Peyer's patch (tissue), 4 donors: ENCODE measurements around the gene HARS2.

ENCODE experiments used
- POLR2A ChIP-seq, 2 donors: fragments of 450-650 bp; IDR thresholded peaks; one replicate each; pipeline ENCODE4 v1.5.1; 2017; ENCODE audit warnings: antibody characterized with exemption in 2 of 2, mild to moderate bottlenecking in 2 of 2, moderate library complexity in 2 of 2
- TF ChIP-seq, protein P1 (sequence below), 6 experiments: fragments of 450-650 bp in 4 of 6; fragments of 200-600 bp in 2 of 6; sonication (generic) in 1 of 6; IDR thresholded peaks; one replicate each; pipeline ENCODE4 v1.5.1; 2017 to 2019; ENCODE audit warnings: antibody characterized with exemption in 6 of 6, mild to moderate bottlenecking in 3 of 6, moderate library complexity in 1 of 6

DNA sequence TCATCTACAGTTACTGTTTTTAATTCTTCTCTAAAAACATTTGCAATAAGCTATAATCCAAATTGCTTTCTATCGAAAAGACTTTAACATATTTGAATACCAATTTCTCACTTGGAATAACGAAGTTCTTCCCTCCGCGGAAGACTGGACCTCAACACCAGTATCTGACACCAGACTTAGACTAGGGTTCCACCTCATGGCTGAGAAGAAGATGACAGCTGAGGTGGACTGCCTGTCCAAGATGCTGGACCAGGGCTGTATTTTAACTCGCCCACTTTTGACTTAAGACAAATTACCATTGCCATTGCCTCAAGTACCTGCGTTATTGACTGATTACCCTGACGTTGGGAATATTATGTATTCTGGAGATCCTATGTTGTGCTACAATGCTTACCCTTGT lies 43.1 kb downstream of the HARS2 start:
- TF ChIP-seq, protein P1, sequence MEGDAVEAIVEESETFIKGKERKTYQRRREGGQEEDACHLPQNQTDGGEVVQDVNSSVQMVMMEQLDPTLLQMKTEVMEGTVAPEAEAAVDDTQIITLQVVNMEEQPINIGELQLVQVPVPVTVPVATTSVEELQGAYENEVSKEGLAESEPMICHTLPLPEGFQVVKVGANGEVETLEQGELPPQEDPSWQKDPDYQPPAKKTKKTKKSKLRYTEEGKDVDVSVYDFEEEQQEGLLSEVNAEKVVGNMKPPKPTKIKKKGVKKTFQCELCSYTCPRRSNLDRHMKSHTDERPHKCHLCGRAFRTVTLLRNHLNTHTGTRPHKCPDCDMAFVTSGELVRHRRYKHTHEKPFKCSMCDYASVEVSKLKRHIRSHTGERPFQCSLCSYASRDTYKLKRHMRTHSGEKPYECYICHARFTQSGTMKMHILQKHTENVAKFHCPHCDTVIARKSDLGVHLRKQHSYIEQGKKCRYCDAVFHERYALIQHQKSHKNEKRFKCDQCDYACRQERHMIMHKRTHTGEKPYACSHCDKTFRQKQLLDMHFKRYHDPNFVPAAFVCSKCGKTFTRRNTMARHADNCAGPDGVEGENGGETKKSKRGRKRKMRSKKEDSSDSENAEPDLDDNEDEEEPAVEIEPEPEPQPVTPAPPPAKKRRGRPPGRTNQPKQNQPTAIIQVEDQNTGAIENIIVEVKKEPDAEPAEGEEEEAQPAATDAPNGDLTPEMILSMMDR (IDR thresholded peaks at IDR 0.05): peak in 3 of 6 experiments; percentile 26 to 41 (median 29)
- TF ChIP-seq POLR2A (IDR thresholded peaks at IDR 0.05): no peak
